HG02970 (cell line): ENCODE data around the gene SH3RF1.

Source experiments
- ATAC-seq: cut with Tn5 transposase; IDR thresholded peaks from one replicate; pipeline ENCODE4 v1.9.1; 2021; ENCODE audit warnings: mild to moderate bottlenecking, moderate library complexity, moderate number of reproducible peaks; ENCODE audit not compliant: unreplicated experiment, low FRiP score

The SH3RF1 gene

GRCh38 chr4:169252339-169253112, 18.2 kb downstream of the SH3RF1 start:
- ATAC-seq: no peak

DNA sequence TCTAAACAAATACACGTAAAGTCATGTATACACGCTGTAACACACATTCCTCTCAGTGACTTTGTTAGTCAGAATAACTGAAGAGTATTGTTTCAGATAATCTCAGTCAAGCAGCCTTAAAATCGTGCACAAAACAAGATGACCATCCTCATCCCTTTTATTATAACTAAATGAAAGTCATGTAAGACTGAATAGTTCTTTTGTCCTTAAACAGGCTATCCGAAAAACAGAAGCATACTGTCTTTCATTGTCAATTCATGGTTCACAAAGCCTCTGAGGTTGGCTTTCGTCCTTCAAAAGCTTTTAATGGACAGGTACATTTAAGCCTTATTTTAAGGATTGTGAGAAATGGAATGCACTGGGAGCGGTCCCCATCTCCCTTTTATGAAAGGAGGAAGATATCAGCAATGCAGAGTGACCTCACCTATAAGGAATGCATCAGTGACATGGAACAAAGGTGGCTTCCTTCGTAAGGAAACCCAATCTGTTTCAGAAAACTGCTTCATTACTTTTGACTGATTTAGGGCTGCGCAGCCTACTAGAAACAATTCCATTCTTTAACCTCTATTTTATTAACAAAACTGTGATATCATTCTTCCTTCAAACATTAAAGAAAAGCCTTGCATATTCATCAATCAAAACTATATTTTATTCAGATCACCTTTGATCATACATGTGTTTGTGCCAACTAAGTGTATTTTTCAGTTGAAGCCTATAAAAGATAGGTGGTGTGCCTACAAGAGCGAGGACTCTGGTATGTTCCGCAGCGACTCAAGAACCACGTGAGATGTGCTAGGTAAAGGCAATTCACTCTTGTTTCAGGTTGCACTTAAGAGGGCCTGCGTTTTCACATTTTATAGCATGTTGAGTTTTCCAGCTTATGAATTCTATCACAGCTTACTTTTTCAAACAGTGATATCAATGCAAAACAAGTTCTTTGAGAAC, 19.2 kb downstream of the SH3RF1 start:
- ATAC-seq: no peak

GRCh38 chr4:169250796-169251195, 20.0 kb downstream of the SH3RF1 start:
- no peak for ATAC-seq

DNA sequence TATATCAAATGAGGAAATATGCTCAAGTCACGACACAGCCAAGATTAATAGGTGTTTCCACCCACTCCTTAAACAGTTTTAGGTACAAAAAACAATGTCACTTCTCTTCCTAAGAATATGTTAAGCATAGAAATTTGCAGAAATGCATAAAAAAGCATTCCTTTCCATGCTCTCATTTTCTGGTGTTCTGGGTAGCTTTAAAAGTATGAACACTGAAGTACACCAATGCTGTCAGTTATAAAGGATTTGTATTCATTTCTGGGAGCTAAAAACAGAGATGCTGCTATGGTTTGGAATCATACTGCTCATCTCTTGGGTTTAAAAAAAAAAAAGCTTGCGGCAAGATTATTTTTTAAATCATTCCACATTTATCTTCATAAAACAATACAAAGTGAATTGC, 20.8 kb downstream of the SH3RF1 start:
- no peak for ATAC-seq

- no peak for ATAC-seq
Observed at GRCh38 chr4:169249214-169249973, 21.4 kb downstream of the SH3RF1 start.

GRCh38 chr4:169248645-169249044, 22.1 kb downstream of the SH3RF1 start:
- ATAC-seq: no peak

- ATAC-seq: no peak
Observed at GRCh38 chr4:169246957-169247396, 23.8 kb downstream of the SH3RF1 start.

GRCh38 chr4:169246279-169246678, 24.5 kb downstream of the SH3RF1 start:
- ATAC-seq: no peak

- no peak for ATAC-seq
Observed at GRCh38 chr4:169245061-169245460, 25.7 kb downstream of the SH3RF1 start.

DNA sequence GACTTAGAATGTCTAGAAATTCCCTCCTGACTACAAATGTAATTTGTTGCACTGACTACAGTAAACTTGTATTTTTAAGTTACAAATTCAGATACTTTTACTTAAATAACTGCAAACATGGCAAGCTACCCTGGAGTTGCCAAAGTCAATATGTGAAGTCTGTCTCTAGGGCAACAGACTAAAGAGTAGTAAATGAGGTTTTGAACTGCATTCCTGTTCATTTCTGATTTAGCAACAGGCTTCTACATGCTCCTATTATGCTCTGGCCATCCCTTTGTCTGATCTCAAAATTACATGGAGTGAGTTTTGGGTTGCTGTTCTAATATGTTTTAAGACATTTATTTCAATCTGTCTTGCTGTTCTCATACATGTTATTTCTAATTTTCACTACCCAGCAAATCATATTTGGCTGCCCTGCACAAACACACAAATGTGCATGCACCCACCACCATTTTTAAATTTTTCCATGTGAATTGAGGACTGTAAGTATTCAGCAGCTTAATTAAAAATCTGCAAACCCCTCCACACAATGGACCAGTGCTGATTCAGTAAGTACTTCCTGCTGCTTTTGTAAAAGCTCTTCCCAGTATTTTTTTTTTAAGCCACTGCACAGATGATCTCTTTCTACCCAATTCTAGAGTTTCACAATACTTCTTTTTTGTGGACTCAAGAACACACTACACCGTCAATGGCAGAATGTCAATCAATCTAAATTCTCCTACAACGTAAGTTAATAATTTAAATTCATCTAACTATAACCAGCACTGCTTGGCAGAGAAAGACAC, 26.7 kb downstream of the SH3RF1 start:
- ATAC-seq: no peak

- no peak for ATAC-seq
Observed at GRCh38 chr4:169241464-169241863, 29.3 kb downstream of the SH3RF1 start.

GRCh38 chr4:169239221-169239905, 31.4 kb downstream of the SH3RF1 start:
- ATAC-seq: no peak

DNA sequence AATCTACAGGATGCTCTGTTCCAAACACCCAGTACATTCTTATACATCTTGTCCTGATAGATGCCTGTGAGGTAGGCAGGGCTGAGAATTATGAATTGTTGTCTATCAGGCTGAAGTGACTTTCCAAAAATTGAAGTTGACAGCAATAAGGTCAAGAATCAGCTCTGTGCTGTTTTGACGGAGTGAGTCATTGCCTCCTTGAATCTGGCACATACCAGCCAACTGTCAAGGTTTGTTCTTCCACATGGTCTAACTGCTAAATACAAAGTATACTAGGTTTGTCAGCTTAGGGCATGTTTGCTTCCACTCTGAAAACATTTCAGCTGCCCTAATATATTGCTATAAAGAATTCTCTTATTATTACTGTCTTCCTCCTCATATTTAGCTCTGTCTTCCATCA, 32.3 kb downstream of the SH3RF1 start:
- no peak for ATAC-seq

- no peak for ATAC-seq
Observed at GRCh38 chr4:169236873-169237626, 33.7 kb downstream of the SH3RF1 start.

GRCh38 chr4:169236078-169236477, 34.7 kb downstream of the SH3RF1 start:
- no peak for ATAC-seq

DNA sequence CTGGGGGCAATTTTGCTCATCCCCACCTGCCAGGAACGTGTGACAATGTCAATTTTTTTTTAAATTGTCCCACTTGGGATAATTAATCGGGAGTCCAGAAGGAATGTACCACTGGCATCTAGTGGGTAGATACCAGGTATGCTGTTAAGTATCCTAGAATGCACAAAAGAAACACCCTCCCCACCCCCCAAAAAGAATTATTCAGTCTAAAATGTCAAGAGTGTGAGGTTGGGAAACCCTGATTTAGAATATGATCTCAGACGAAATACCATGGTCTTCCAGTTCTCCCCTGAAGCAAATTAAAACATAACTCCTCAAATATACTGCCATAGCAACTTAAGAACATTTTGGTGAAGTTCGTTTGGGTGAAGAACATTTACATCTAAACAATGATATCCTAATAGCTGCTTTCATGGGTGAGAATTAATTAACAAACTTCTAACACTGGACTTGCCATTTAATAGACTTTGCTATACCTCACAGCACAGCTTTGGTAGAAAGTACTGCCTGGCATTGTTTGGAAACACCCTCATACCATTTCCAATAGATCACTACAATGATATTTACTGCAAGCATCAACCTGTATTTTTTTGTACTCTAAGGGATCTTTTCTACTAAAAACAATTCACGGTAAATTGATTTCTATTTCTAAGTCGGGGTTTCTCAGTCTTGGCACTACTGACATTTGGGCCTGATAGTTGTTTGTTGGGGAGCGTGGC, 36.5 kb downstream of the SH3RF1 start:
- no peak for ATAC-seq

- no peak for ATAC-seq
Observed at GRCh38 chr4:169233691-169234090, 37.1 kb downstream of the SH3RF1 start.

DNA sequence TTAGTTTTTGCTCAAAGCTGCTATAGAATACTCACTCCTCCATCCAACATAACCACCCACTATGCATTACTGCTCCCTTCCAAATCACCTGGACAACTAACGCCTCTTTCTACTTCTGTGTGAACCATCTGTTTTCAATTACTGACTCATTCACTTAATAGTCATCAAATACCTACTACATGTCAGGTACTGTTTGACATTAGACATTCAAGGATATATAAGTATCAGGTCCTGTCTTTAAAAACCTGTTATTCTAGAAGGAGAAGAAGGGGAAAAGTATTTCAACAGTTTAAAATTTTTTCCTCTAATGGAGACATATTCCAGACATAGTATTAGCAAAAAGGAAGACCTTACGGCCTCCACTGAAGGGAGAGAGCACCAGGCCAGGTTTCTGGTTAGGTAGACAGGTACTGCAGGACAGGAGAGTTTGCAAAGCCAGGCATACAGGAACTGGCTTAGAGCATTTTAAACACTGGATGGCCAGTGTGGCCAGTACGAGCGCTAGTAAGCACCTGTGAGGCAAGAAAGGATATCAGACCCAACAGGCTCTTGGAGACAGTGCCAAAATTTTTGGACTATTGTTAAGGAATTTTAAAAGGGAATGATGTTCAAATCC, 39.0 kb downstream of the SH3RF1 start:
- ATAC-seq: no peak
